H1 (cell line): Measurements from ENCODE around the gene CABP2. TPM values are rescaled to one million over a fixed set of nuclear protein-coding genes. Genes with fewer than 3 reads are reported as not detected.

Experiments used
- ASH2L ChIP-seq: fragments of 200-600, 300-600 bp; sonication (generic); IDR thresholded peaks from one replicate; pipeline ENCODE4 v1.7.1; 2017; ENCODE audit warnings: low read length
- BACH1 ChIP-seq: IDR thresholded peaks from 2 replicates; pipeline ENCODE4 v1.6.1; 2012; ENCODE audit warnings: low read length, improper control_type of control experiment
- CEBPB ChIP-seq: IDR thresholded peaks from 2 replicates; pipeline ENCODE4 v1.6.1; 2012; ENCODE audit warnings: low read depth, low read length
- CHD1 ChIP-seq: IDR thresholded peaks from 2 replicates; pipeline ENCODE4 v1.6.1; 2012; ENCODE audit warnings: low read depth, low read length, improper control_type of control experiment
- HDAC2 ChIP-seq, 2 experiments: fragments of 300-600 bp in 1 of 2; sonication (generic) in 1 of 2; IDR thresholded peaks; 2 replicates each; pipeline ENCODE4 v1.6.1; 2011 to 2012; ENCODE audit warnings: low read depth in 2 of 2, low read length in 2 of 2, mild to moderate bottlenecking in 2 of 2, moderate library complexity in 2 of 2, borderline replicate concordance in 1 of 2, inconsistent platforms in 1 of 2
- KDM1A ChIP-seq: fragments of 200-600, 300-600 bp; sonication (generic); IDR thresholded peaks from 2 replicates; pipeline ENCODE4 v1.7.1; 2016; ENCODE audit warnings: mild to moderate bottlenecking, low read length, borderline replicate concordance
- KDM5A ChIP-seq: fragments of 200-600 bp; IDR thresholded peaks from 2 replicates; pipeline ENCODE4 v1.7.1; 2012; ENCODE audit warnings: mild to moderate bottlenecking, low read length, inconsistent platforms, mixed read lengths
- MAFK ChIP-seq: IDR thresholded peaks from 2 replicates; pipeline ENCODE4 v1.6.1; 2012; ENCODE audit warnings: low read depth, mild to moderate bottlenecking, improper control_type of control experiment, low read length
- NRF1 ChIP-seq: IDR thresholded peaks from 2 replicates; pipeline ENCODE4 v1.6.1; 2011; ENCODE audit warnings: mild to moderate bottlenecking, low read depth, low read length, improper control_type of control experiment
- POLR2AphosphoS5 ChIP-seq: IDR thresholded peaks from 2 replicates; pipeline ENCODE4 v1.6.1; 2011; ENCODE audit warnings: low read depth, low read length
- RFX5 ChIP-seq: IDR thresholded peaks from 2 replicates; pipeline ENCODE4 v1.6.1; 2011; ENCODE audit warnings: low read depth, low read length, improper control_type of control experiment, borderline replicate concordance
- SAP30 ChIP-seq: fragments of 300-600 bp; sonication (generic); IDR thresholded peaks from 2 replicates; pipeline ENCODE4 v1.7.1; 2012; ENCODE audit warnings: low read length, moderate library complexity, mild to moderate bottlenecking, inconsistent platforms; ENCODE audit not compliant: insufficient read depth, insufficient replicate concordance
- SP2 ChIP-seq: IDR thresholded peaks from 2 replicates; pipeline ENCODE4 v1.6.1; 2012; ENCODE audit warnings: mild to moderate bottlenecking, low read length, inconsistent platforms
- SUZ12 ChIP-seq: fragments of 200-600 bp; sonication (generic); IDR thresholded peaks from 2 replicates; pipeline ENCODE4 v1.6.1; 2012; ENCODE audit warnings: mild to moderate bottlenecking, inconsistent platforms, low read length, moderate library complexity, mixed read lengths
- TAF1 ChIP-seq: IDR thresholded peaks from 2 replicates; pipeline ENCODE4 v1.6.1; 2011; ENCODE audit warnings: mild to moderate bottlenecking, low read depth, low read length
- TAF7 ChIP-seq: optimal IDR thresholded peaks from 2 replicates; pipeline ENCODE3; 2011; ENCODE audit warnings: low read depth, mild to moderate bottlenecking, inconsistent platforms, low read length, moderate library complexity, borderline replicate concordance
- TBP ChIP-seq: IDR thresholded peaks from 2 replicates; pipeline ENCODE4 v1.6.1; 2011; ENCODE audit warnings: low read depth, low read length, improper control_type of control experiment
- TCF12 ChIP-seq: IDR thresholded peaks from 2 replicates; pipeline ENCODE4 v1.6.1; 2011; ENCODE audit warnings: low read depth, mild to moderate bottlenecking, low read length
- TEAD4 ChIP-seq: IDR thresholded peaks from 2 replicates; pipeline ENCODE4 v1.6.1; 2012; ENCODE audit warnings: low read depth, low read length, inconsistent platforms, mixed read lengths
- polyA plus RNA-seq, 7 experiments: library from polyadenylated mRNA; depleted of rRNA in 3 of 7; stranded (reverse) in 5 of 7; unstranded in 2 of 7; fragments of >200 nt in 5 of 7; fragments of 200-250 nt in 2 of 7; gene quantifications; 1 replicate in 5 of 7; 2 replicates in 1 of 7; 4 replicates in 1 of 7; pipeline versions ENCODE4 v1.2.1 to v1.2.3, GENCODE V29; 2011 to 2013; ENCODE audit warnings: missing spikeins in 2 of 7, mixed read lengths in 2 of 7
- total RNA-seq: library from RNA; stranded (reverse); fragmentation: NEBNext Ultra II Directional; extraction: Animal tissue kit (Norgen Biotek cat#: 25700); gene quantifications from 2 replicates; pipeline ENCODE4 v1.2.1, GENCODE V29; 2021
- TF ChIP-seq, protein P1 (sequence below): IDR thresholded peaks from 2 replicates; pipeline ENCODE4 v1.6.1; 2012; ENCODE audit warnings: inconsistent platforms
- TF ChIP-seq, protein P2 (sequence below): IDR thresholded peaks from 2 replicates; pipeline ENCODE4 v1.6.1; 2011; ENCODE audit warnings: low read depth, mild to moderate bottlenecking, low read length; ENCODE audit not compliant: insufficient read depth

The CABP2 gene
- total and polyA plus RNA-seq, 2 of the 8 experiments (the other 6 are each of a cell fraction or from before 2014, with no cell fraction given), result not detected

DNA sequence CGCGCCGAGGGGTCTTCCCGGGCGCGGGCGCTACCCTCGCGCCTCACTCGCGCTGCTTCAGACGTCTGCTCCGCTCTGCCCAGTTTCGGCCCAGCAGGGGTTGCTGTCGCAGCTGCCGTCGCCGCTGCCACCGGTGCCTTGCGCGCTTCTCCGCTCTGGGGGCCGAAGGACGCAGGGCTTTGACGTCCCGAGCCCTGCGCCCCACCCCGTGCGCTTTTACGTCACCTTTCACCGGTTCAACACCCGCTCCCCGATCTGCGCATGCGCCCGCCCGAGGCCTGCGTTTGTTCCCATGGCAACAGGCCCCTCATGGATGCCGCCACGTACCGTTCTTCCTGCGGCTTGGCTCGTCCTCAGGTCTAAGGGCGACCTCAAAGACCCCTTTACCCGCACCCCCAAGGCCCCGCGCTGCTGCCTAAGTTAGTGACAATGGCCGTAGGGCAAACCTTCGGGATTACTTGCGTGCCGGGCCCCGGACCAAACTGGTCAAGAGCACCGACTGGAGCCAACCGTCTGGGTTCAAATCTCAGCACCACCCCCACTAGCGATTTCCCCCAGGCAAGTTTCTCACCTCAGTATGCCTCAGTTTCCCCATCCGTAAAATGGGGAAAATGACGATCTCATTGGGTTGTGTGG, 14.6 kb downstream of the CABP2 start (continued):
- TF ChIP-seq, protein P1, sequence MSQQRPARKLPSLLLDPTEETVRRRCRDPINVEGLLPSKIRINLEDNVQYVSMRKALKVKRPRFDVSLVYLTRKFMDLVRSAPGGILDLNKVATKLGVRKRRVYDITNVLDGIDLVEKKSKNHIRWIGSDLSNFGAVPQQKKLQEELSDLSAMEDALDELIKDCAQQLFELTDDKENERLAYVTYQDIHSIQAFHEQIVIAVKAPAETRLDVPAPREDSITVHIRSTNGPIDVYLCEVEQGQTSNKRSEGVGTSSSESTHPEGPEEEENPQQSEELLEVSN, result 0 out of 2 replicates have a peak, but pooled peaks have one; percentile 5
- TF ChIP-seq SP2 (no peak), KDM1A (peak; percentile 47; the same call in 1 of the 2 replicates), KDM5A (peak; percentile 79), TAF7 (no peak), TAF1 (no peak; the same call in 1 of the 2 replicates), HDAC2 (IDR thresholded peaks at IDR 0.05; ENCODE audit: borderline replicate concordance in 1 of 2, low read depth in 2 of 2, low read length in 2 of 2) (no peak; a peak in 1 of 4 replicates), TBP (no peak), BACH1 (no peak), POLR2AphosphoS5 (peak; percentile 48; the same call in 1 of the 2 replicates), NRF1 (peak; percentile 86), ASH2L (peak; percentile 94), CEBPB (no peak), SUZ12 (no peak), CHD1 (no peak), MAFK (no peak), SAP30 (peak; percentile 75), TCF12 (no peak), TEAD4 (no peak), RFX5 (no peak; the same call in 1 of the 2 replicates)
- TF ChIP-seq, protein P2, sequence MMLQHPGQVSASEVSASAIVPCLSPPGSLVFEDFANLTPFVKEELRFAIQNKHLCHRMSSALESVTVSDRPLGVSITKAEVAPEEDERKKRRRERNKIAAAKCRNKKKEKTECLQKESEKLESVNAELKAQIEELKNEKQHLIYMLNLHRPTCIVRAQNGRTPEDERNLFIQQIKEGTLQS, result peak; percentile 75; the same call in 1 of the 2 replicates
